DOHH2 (cell line): Measurements from ENCODE around the gene SP6.

Experiments used
- H3F3A ChIP-seq: fragments of 200-600 bp; sonication (generic), shearing (Covaris generic); 2 replicates; pipeline ENCODE4 v1.6.0; 2016; ENCODE audit warnings: antibody characterized with exemption, mild to moderate bottlenecking; ENCODE audit not compliant: control insufficient read depth, insufficient read depth
- H3K27ac ChIP-seq: fragments of 200-600 bp; sonication (generic); 2 replicates; pipeline ENCODE4 v1.5.1; 2014; ENCODE audit warnings: low read depth, mild to moderate bottlenecking, low read length, moderate library complexity
- H3K27me3 ChIP-seq: fragments of 200-600 bp; sonication (generic); 2 replicates; pipeline ENCODE4 v1.6.1; 2014; ENCODE audit warnings: mild to moderate bottlenecking, low read length, mixed read lengths; ENCODE audit not compliant: control insufficient read depth
- H3K36me3 ChIP-seq: fragments of 200-600 bp; sonication (generic); 2 replicates; pipeline ENCODE4 v1.6.1; 2014; ENCODE audit warnings: mild to moderate bottlenecking, low read length, moderate library complexity, mixed read lengths; ENCODE audit not compliant: control insufficient read depth
- H3K4me1 ChIP-seq: fragments of 200-600 bp; sonication (generic); 2 replicates; pipeline ENCODE4 v1.6.1; 2014; ENCODE audit warnings: mild to moderate bottlenecking, low read length, mixed read lengths; ENCODE audit not compliant: control insufficient read depth
- H3K4me2 ChIP-seq: fragments of 200-600 bp; sonication (generic); 2 replicates; pipeline ENCODE4 v1.6.0; 2014; ENCODE audit warnings: mild to moderate bottlenecking, low read length, moderate library complexity
- H3K4me3 ChIP-seq: fragments of 200-600 bp; sonication (generic); 2 replicates; pipeline ENCODE4 v1.5.1; 2014; ENCODE audit warnings: mild to moderate bottlenecking, low read length, mixed read lengths
- H3K79me2 ChIP-seq: fragments of 200-600 bp; sonication (generic); 2 replicates; pipeline ENCODE4 v1.6.1; 2014; ENCODE audit warnings: mild to moderate bottlenecking, low read length, mixed read lengths; ENCODE audit not compliant: control insufficient read depth
- H3K9me2 ChIP-seq: fragments of 200-600 bp; sonication (generic); replicated peaks from 2 replicates; pipeline ENCODE4 v1.6.1; 2014; ENCODE audit warnings: mild to moderate bottlenecking, low read length, mixed read lengths; ENCODE audit not compliant: control insufficient read depth
- H3K9me3 ChIP-seq: fragments of 200-600 bp; sonication (generic); 2 replicates; pipeline ENCODE4 v1.6.1; 2014; ENCODE audit warnings: antibody characterized with exemption, low read length, mixed read lengths; ENCODE audit not compliant: control insufficient read depth, insufficient read depth
- H4K20me1 ChIP-seq: fragments of 200-600 bp; sonication (generic); 2 replicates; pipeline ENCODE4 v1.6.0; 2014; ENCODE audit warnings: low read depth, mild to moderate bottlenecking, antibody characterized with exemption, low read length, moderate library complexity; ENCODE audit not compliant: control insufficient read depth, insufficient read depth
- EZH2phosphoT487 ChIP-seq: fragments of 200-600 bp; sonication (generic); IDR thresholded peaks from 2 replicates; pipeline ENCODE4 v1.6.1; 2017; ENCODE audit warnings: borderline replicate concordance, mild to moderate bottlenecking, antibody characterized with exemption, low read length, moderate library complexity, mixed read lengths
- TF ChIP-seq, protein P1 (sequence below): fragments of 200-600 bp; sonication (generic); IDR thresholded peaks from one replicate; pipeline ENCODE4 v1.5.1; 2014; ENCODE audit warnings: antibody characterized with exemption, mild to moderate bottlenecking, low read depth, low read length; ENCODE audit not compliant: poor library complexity, severe bottlenecking

The SP6 gene

DNA sequence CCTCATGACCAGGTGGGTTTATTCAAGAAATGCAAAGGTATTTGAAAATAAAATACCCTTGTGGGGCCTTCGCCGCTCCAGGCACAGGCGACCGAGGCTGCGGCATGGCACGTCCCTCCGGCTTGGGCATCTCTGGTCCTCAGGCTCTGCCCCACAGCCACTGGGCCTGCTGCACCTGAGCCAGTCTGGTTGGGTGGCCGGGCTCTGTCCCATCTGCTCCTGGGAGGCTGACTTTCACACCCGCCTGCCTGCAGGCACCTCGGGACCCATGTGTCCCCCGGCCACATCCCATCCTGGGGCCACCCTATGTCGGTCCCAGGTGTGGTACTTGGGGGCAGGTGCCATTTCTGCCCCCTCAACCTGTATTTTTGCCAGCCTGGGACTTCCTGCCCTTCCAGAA is 50.3 kb downstream of the SP6 start:
- no peaks in the 10 kb centered on the region for H3K4me1 ChIP-seq
- H3K9me2 ChIP-seq, result no peaks in the 10 kb centered on the region
- no peak overlapping the region for H3K4me3 ChIP-seq
- no peak overlapping the region for H3K4me2 ChIP-seq
- no peaks in the 10 kb centered on the region for H3K9me3 ChIP-seq
- H3K79me2 ChIP-seq, result no peaks in the 10 kb centered on the region
- no peaks in the 10 kb centered on the region for H3K36me3 ChIP-seq
- no peaks in the 10 kb centered on the region for H4K20me1 ChIP-seq
- no peak overlapping the region for H3K27ac ChIP-seq
- TF ChIP-seq EZH2phosphoT487, result no peak
- TF ChIP-seq, protein P1, sequence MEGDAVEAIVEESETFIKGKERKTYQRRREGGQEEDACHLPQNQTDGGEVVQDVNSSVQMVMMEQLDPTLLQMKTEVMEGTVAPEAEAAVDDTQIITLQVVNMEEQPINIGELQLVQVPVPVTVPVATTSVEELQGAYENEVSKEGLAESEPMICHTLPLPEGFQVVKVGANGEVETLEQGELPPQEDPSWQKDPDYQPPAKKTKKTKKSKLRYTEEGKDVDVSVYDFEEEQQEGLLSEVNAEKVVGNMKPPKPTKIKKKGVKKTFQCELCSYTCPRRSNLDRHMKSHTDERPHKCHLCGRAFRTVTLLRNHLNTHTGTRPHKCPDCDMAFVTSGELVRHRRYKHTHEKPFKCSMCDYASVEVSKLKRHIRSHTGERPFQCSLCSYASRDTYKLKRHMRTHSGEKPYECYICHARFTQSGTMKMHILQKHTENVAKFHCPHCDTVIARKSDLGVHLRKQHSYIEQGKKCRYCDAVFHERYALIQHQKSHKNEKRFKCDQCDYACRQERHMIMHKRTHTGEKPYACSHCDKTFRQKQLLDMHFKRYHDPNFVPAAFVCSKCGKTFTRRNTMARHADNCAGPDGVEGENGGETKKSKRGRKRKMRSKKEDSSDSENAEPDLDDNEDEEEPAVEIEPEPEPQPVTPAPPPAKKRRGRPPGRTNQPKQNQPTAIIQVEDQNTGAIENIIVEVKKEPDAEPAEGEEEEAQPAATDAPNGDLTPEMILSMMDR, result no peak
- no peaks in the 10 kb centered on the region for H3F3A ChIP-seq
- H3K27me3 ChIP-seq, result peaks cover 8% of the 10 kb centered on the region; the same call in 1 of the 2 replicates

DNA sequence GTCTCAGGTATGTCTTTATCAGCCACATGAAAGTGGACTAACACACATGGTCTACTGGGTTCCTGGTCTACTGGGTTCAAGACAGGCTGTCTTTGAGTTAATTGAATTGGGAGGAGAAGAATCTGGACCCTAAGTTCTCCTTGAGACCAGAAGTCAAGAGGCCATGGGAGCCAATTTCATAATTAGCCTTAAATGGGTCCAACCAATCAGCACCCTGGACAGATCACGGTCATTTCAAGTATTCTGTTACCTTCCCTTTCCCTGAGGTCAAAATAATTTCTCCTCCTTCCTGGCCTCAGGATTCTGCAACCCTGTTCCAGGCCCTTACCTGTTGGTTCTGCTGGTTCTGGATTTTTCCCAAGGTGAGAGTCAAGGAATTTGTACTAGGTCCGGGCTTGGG is 53.2 kb downstream of the SP6 start:
- Histone ChIP-seq H3K4me2 (no peak overlapping the region), H3K4me3 (no peak overlapping the region), H3K27me3 (peaks cover 23% of the 10 kb centered on the region), H3K9me2 (no peaks in the 10 kb centered on the region), H3K79me2 (no peaks in the 10 kb centered on the region), H3K27ac (no peak overlapping the region), H4K20me1 (no peaks in the 10 kb centered on the region), H3K36me3 (no peaks in the 10 kb centered on the region), H3F3A (no peaks in the 10 kb centered on the region), H3K9me3 (no peaks in the 10 kb centered on the region), H3K4me1 (no peaks in the 10 kb centered on the region)
- TF ChIP-seq, protein P1, result no peak
- no peak for TF ChIP-seq EZH2phosphoT487
